T follicular helper cell (primary cell): ENCODE results near the gene CHD6.

ENCODE experiments used
- DNase-seq: peaks from one replicate; pipeline ENCODE4 v3.0.0-alpha.2; 2020; ENCODE audit warnings: low read depth

The CHD6 gene

GRCh38 chr20:41424546-41424945, 193.6 kb downstream of the CHD6 start:
- DNase-seq: no peak

GRCh38 chr20:41424011-41424410, 194.2 kb downstream of the CHD6 start:
- no peak for DNase-seq

- DNase-seq: no peak
Measured at GRCh38 chr20:41422953-41423352, 195.2 kb downstream of the CHD6 start.

GRCh38 chr20:41418739-41419293, 199.4 kb downstream of the CHD6 start:
- DNase-seq: no peak

- DNase-seq: no peak
Measured at GRCh38 chr20:41418031-41418430, 200.1 kb downstream of the CHD6 start.

- DNase-seq: no peak
Measured at GRCh38 chr20:41415191-41415590, 203.0 kb downstream of the CHD6 start.

GRCh38 chr20:41413169-41413568, 205.0 kb downstream of the CHD6 start:
- DNase-seq: no peak

- DNase-seq: no peak
Measured at GRCh38 chr20:41412324-41413120, 205.7 kb downstream of the CHD6 start.

GRCh38 chr20:41411391-41411847, 206.8 kb downstream of the CHD6 start:
- no peak for DNase-seq

- DNase-seq: no peak
Measured at GRCh38 chr20:41408986-41409385, 209.2 kb downstream of the CHD6 start.

GRCh38 chr20:41408156-41408794, 209.9 kb downstream of the CHD6 start:
- DNase-seq: no peak

- DNase-seq: no peak
Measured at GRCh38 chr20:41407607-41408006, 210.6 kb downstream of the CHD6 start.

GRCh38 chr20:41406896-41407444, 211.2 kb downstream of the CHD6 start:
- DNase-seq: no peak

- no peak for DNase-seq
Measured at GRCh38 chr20:41406353-41406752, 211.8 kb downstream of the CHD6 start.

GRCh38 chr20:41405436-41405835, 212.7 kb downstream of the CHD6 start:
- DNase-seq: no peak

- DNase-seq: no peak
Measured at GRCh38 chr20:41403604-41404003, 214.6 kb downstream of the CHD6 start.

- no peak for DNase-seq
Measured at GRCh38 chr20:41398408-41398807, 219.8 kb downstream of the CHD6 start.

- DNase-seq: no peak
Measured at GRCh38 chr20:41395667-41396664, 222.2 kb downstream of the CHD6 start.

GRCh38 chr20:41394931-41395666, 223.1 kb downstream of the CHD6 start:
- no peak for DNase-seq

GRCh38 chr20:41394081-41394480, 224.1 kb downstream of the CHD6 start:
- no peak for DNase-seq

- DNase-seq: no peak
Measured at GRCh38 chr20:41393705-41394066, 224.5 kb downstream of the CHD6 start.
